Measurements from ENCODE around the gene CEP83. TPM values are rescaled to one million over a fixed set of nuclear protein-coding genes. Genes with fewer than 3 reads are reported as not detected.

CEP83 gene
- polyA plus RNA-seq, 1 donor from 2014 or later = 19.5 TPM

GRCh38 chr12:94507455-94507854 is 47.8 kb upstream of the CEP83 start:
- Histone ChIP-seq H3K9ac (ENCODE audit: low read length) (no peak overlapping the region), H3K4me3 (ENCODE audit: low read length) (no peak overlapping the region), H3K4me2 (ENCODE audit: low read length) (no peak overlapping the region), H3K27me3 (ENCODE audit: insufficient read depth, low read depth, low read length) (no peaks in the 10 kb centered on the region), H3F3A (ENCODE audit: insufficient read depth, low read length, poor library complexity, severe bottlenecking) (no peaks in the 10 kb centered on the region), H2AFZ (ENCODE audit: low read depth, low read length) (no peak overlapping the region), H3K36me3 (ENCODE audit: insufficient read depth, low read length) (no peaks in the 10 kb centered on the region), H3K9me2 (ENCODE audit: insufficient read depth, low read length) (no peaks in the 10 kb centered on the region), H3K9me3 (ENCODE audit: low read length) (no peaks in the 10 kb centered on the region), H3K27ac (ENCODE audit: low read length) (no peak overlapping the region), H4K20me1 (ENCODE audit: insufficient read depth) (no peaks in the 10 kb centered on the region), H3K79me2 (replicated peaks; ENCODE audit: insufficient read depth, low read length) (no peaks in the 10 kb centered on the region)
- TF ChIP-seq EZH2 (IDR thresholded peaks at IDR 0.05; ENCODE audit: borderline replicate concordance, insufficient read depth, low read length, poor library complexity, severe bottlenecking) (no peak), MXI1 (conservative IDR thresholded peaks at IDR 0.05; ENCODE audit: poor library complexity, severe bottlenecking) (no peak), POLR2AphosphoS5 (IDR thresholded peaks at IDR 0.05) (no peak), SMC3 (conservative IDR thresholded peaks at IDR 0.05; ENCODE audit: poor library complexity) (no peak), TAF1 (IDR thresholded peaks at IDR 0.05; ENCODE audit: low read depth) (no peak), CTCF (IDR thresholded peaks at IDR 0.05; ENCODE audit: poor library complexity, severe bottlenecking) (no peak), EP300 (conservative IDR thresholded peaks at IDR 0.05; ENCODE audit: poor library complexity, severe bottlenecking) (no peak), REST (IDR thresholded peaks at IDR 0.05; ENCODE audit: borderline replicate concordance) (no peak), RAD21 (conservative IDR thresholded peaks at IDR 0.05) (no peak)

GRCh38 chr12:94504386-94504785 is 44.7 kb upstream of the CEP83 start:
- H3K9me3 ChIP-seq (ENCODE audit: low read length) = no peaks in the 10 kb centered on the region
- no peak for TF ChIP-seq RAD21 (conservative IDR thresholded peaks at IDR 0.05)
- no peak for TF ChIP-seq MXI1 (conservative IDR thresholded peaks at IDR 0.05; ENCODE audit: poor library complexity, severe bottlenecking)

GRCh38 chr12:94503619-94504018 is 44.0 kb upstream of the CEP83 start:
- Histone ChIP-seq H3F3A (ENCODE audit: insufficient read depth, low read length, poor library complexity, severe bottlenecking) (no peaks in the 10 kb centered on the region), H3K27ac (ENCODE audit: low read length) (no peak overlapping the region), H2AFZ (ENCODE audit: low read depth, low read length) (no peak overlapping the region), H3K4me2 (ENCODE audit: low read length) (no peak overlapping the region), H3K4me3 (ENCODE audit: low read length) (no peak overlapping the region), H3K9me2 (ENCODE audit: insufficient read depth, low read length) (no peaks in the 10 kb centered on the region), H3K27me3 (ENCODE audit: insufficient read depth, low read depth, low read length) (no peaks in the 10 kb centered on the region), H3K9me3 (ENCODE audit: low read length) (no peaks in the 10 kb centered on the region), H4K20me1 (ENCODE audit: insufficient read depth) (no peaks in the 10 kb centered on the region), H3K79me2 (replicated peaks; ENCODE audit: insufficient read depth, low read length) (no peaks in the 10 kb centered on the region), H3K36me3 (ENCODE audit: insufficient read depth, low read length) (no peaks in the 10 kb centered on the region), H3K9ac (ENCODE audit: low read length) (no peak overlapping the region)
- TF ChIP-seq POLR2AphosphoS5 (IDR thresholded peaks at IDR 0.05) = no peak
- no peak for TF ChIP-seq REST (IDR thresholded peaks at IDR 0.05; ENCODE audit: borderline replicate concordance)
- TF ChIP-seq TAF1 (IDR thresholded peaks at IDR 0.05; ENCODE audit: low read depth) = no peak
- no peak for TF ChIP-seq CTCF (IDR thresholded peaks at IDR 0.05; ENCODE audit: poor library complexity, severe bottlenecking)
- no peak for TF ChIP-seq EP300 (conservative IDR thresholded peaks at IDR 0.05; ENCODE audit: poor library complexity, severe bottlenecking)
- TF ChIP-seq RAD21 (conservative IDR thresholded peaks at IDR 0.05) = no peak
- TF ChIP-seq MXI1 (conservative IDR thresholded peaks at IDR 0.05; ENCODE audit: poor library complexity, severe bottlenecking) = no peak
- no peak for TF ChIP-seq SMC3 (conservative IDR thresholded peaks at IDR 0.05; ENCODE audit: poor library complexity)
- no peak for TF ChIP-seq EZH2 (IDR thresholded peaks at IDR 0.05; ENCODE audit: borderline replicate concordance, insufficient read depth, low read length, poor library complexity, severe bottlenecking)

More at GRCh38 chr12:94504386-94504785, 44.7 kb upstream of the CEP83 start:
- no peaks in the 10 kb centered on the region for H3F3A ChIP-seq (ENCODE audit: insufficient read depth, low read length, poor library complexity, severe bottlenecking)
- H3K9me2 ChIP-seq (ENCODE audit: insufficient read depth, low read length) = no peaks in the 10 kb centered on the region
- H3K4me2 ChIP-seq (ENCODE audit: low read length) = no peak overlapping the region
- no peak overlapping the region for H3K9ac ChIP-seq (ENCODE audit: low read length)
- no peaks in the 10 kb centered on the region for H3K79me2 ChIP-seq (replicated peaks; ENCODE audit: insufficient read depth, low read length)
- no peak overlapping the region for H2AFZ ChIP-seq (ENCODE audit: low read depth, low read length)
- H4K20me1 ChIP-seq (ENCODE audit: insufficient read depth) = no peaks in the 10 kb centered on the region
- no peak overlapping the region for H3K4me3 ChIP-seq (ENCODE audit: low read length)
- no peak overlapping the region for H3K27ac ChIP-seq (ENCODE audit: low read length)
- H3K27me3 ChIP-seq (ENCODE audit: insufficient read depth, low read depth, low read length) = no peaks in the 10 kb centered on the region
- no peaks in the 10 kb centered on the region for H3K36me3 ChIP-seq (ENCODE audit: insufficient read depth, low read length)

Measured in neural cell (in vitro differentiated cells).